Measurements from ENCODE around the gene POGLUT2.

- TF ChIP-seq EZH2 (IDR thresholded peaks at IDR 0.05; ENCODE audit: insufficient read depth, low read length) = no peak
- TF ChIP-seq, protein P1, sequence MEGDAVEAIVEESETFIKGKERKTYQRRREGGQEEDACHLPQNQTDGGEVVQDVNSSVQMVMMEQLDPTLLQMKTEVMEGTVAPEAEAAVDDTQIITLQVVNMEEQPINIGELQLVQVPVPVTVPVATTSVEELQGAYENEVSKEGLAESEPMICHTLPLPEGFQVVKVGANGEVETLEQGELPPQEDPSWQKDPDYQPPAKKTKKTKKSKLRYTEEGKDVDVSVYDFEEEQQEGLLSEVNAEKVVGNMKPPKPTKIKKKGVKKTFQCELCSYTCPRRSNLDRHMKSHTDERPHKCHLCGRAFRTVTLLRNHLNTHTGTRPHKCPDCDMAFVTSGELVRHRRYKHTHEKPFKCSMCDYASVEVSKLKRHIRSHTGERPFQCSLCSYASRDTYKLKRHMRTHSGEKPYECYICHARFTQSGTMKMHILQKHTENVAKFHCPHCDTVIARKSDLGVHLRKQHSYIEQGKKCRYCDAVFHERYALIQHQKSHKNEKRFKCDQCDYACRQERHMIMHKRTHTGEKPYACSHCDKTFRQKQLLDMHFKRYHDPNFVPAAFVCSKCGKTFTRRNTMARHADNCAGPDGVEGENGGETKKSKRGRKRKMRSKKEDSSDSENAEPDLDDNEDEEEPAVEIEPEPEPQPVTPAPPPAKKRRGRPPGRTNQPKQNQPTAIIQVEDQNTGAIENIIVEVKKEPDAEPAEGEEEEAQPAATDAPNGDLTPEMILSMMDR (IDR thresholded peaks at IDR 0.05; ENCODE audit: insufficient read depth, low read depth, low read length) = no peak
Observed at GRCh38 chr13:102816708-102817107, 17.9 kb upstream of the POGLUT2 start.
